SK-N-SH (cell line): ENCODE data around the gene SLC16A10. TPM values are rescaled to one million over a fixed set of nuclear protein-coding genes. Genes with fewer than 3 reads are reported as not detected.

Source experiments
- CTCF ChIA-PET: fragments of 300-600, 350-600 bp; formaldehyde crosslinking; extraction: SDS; loops from one replicate; lab custom pipeline; 2021; lab: Yijun Ruan, JAX
- POLR2A ChIA-PET: fragments of 350-600 bp; sonication (Branson Sonifier 250); formaldehyde crosslinking; extraction: SDS; loops from one replicate; lab custom pipeline; 2020; ENCODE audit warnings: antibody characterized with exemption, inconsistent platforms; lab: Yijun Ruan, JAX
- DNase-seq: peaks from one replicate; pipeline ENCODE4 v3.0.0; 2012
- H2AFZ ChIP-seq: fragments of 200-600 bp; sonication (generic); 2 replicates; pipeline ENCODE4 v1.8.1; 2016; ENCODE audit warnings: antibody characterized with exemption, mild to moderate bottlenecking, low read depth
- H3F3A ChIP-seq: fragments of 200-600 bp; sonication (generic); replicated peaks from 2 replicates; pipeline ENCODE3; 2016; ENCODE audit warnings: antibody characterized with exemption, mild to moderate bottlenecking; ENCODE audit not compliant: insufficient read depth
- H3K27ac ChIP-seq, 2 experiments: fragments of 200-500 bp in 1 of 2; fragments of 200-600 bp in 1 of 2; sonication (Bioruptor generic) in 1 of 2; sonication (generic), shearing (Covaris generic) in 1 of 2; 2 replicates each; pipeline versions ENCODE4 v1.5.1 to v1.6.1; 2014 to 2016; ENCODE audit warnings: low read depth in 2 of 2, inconsistent platforms in 1 of 2, low read length in 1 of 2, mild to moderate bottlenecking in 1 of 2, mixed read lengths in 1 of 2
- H3K27me3 ChIP-seq: fragments of 200-600 bp; sonication (generic), shearing (Covaris generic); 2 replicates; pipeline ENCODE4 v1.6.1; 2016; ENCODE audit warnings: mixed run types; ENCODE audit not compliant: insufficient read depth
- H3K36me3 ChIP-seq, 2 experiments: fragments of 200-500 bp in 1 of 2; fragments of 200-600 bp in 1 of 2; sonication (Bioruptor generic) in 1 of 2; sonication (generic) in 1 of 2; replicated peaks in 1 of 2; 2 replicates each; pipeline versions ENCODE3 to v1.5.1; 2014 to 2016; ENCODE audit warnings: low read length in 1 of 2, mild to moderate bottlenecking in 1 of 2; ENCODE audit not compliant: insufficient read depth in 2 of 2, control insufficient read depth in 1 of 2
- H3K4me1 ChIP-seq, 2 experiments: fragments of 200-500 bp in 1 of 2; fragments of 200-600 bp in 1 of 2; sonication (Bioruptor generic) in 1 of 2; sonication (generic), shearing (Covaris generic) in 1 of 2; 2 replicates each; pipeline versions ENCODE4 v1.5.1 to v1.6.1; 2014 to 2016; ENCODE audit warnings: low read depth in 1 of 2, low read length in 1 of 2, mixed run types in 1 of 2; ENCODE audit not compliant: insufficient read depth in 2 of 2, control insufficient read depth in 1 of 2
- H3K4me2 ChIP-seq: fragments of 200-600 bp; sonication (generic), shearing (Covaris generic); 2 replicates; pipeline ENCODE4 v1.6.1; 2017; ENCODE audit warnings: mixed run types
- H3K4me3 ChIP-seq, 2 experiments: fragments of 200-500 bp in 1 of 2; fragments of 200-600 bp in 1 of 2; sonication (Bioruptor generic) in 1 of 2; sonication (generic), shearing (Covaris generic) in 1 of 2; 2 replicates each; pipeline versions ENCODE4 v1.5.1 to v1.8.1; 2014 to 2016; ENCODE audit warnings: low read depth in 2 of 2, inconsistent platforms in 1 of 2, low read length in 1 of 2, mild to moderate bottlenecking in 1 of 2, mixed read lengths in 1 of 2, moderate library complexity in 1 of 2
- H3K79me2 ChIP-seq: fragments of 200-600 bp; sonication (generic); 2 replicates; pipeline ENCODE4 v1.8.1; 2017; ENCODE audit warnings: mild to moderate bottlenecking; ENCODE audit not compliant: insufficient read depth
- H3K9ac ChIP-seq: fragments of 200-600 bp; sonication (generic); 2 replicates; pipeline ENCODE4 v1.6.1; 2017; ENCODE audit warnings: mixed run types
- H3K9me2 ChIP-seq: fragments of 200-600 bp; sonication (generic); 2 replicates; pipeline ENCODE4 v1.6.1; 2017; ENCODE audit warnings: mixed run types
- H3K9me3 ChIP-seq: fragments of 200-600 bp; sonication (generic); 2 replicates; pipeline ENCODE4 v1.6.1; 2017; ENCODE audit warnings: mixed run types, mild to moderate bottlenecking, moderate library complexity
- H4K20me1 ChIP-seq: fragments of 200-600 bp; sonication (generic); 2 replicates; pipeline ENCODE4 v1.6.1; 2017; ENCODE audit warnings: mild to moderate bottlenecking, mixed run types; ENCODE audit not compliant: insufficient read depth
- CTCF ChIP-seq: fragments of 200-600 bp; sonication (generic); IDR thresholded peaks from 2 replicates; pipeline ENCODE4 v1.6.1; 2017; ENCODE audit warnings: antibody characterized with exemption, mild to moderate bottlenecking, moderate library complexity
- EP300 ChIP-seq, 2 experiments: IDR thresholded peaks; 2 replicates each; pipeline versions ENCODE4 v1.4.0 to v1.6.1; 2012; ENCODE audit warnings: borderline replicate concordance in 1 of 2, low read depth in 1 of 2, low read length in 1 of 2
- EZH2phosphoT487 ChIP-seq: fragments of 200-600 bp; sonication (generic); IDR thresholded peaks from 2 replicates; pipeline ENCODE4 v1.6.1; 2017; ENCODE audit warnings: low read depth, mixed run types, mild to moderate bottlenecking, antibody characterized with exemption, moderate library complexity, borderline replicate concordance
- FOXJ3 ChIP-seq: sonication (generic); formaldehyde crosslinking; IDR thresholded peaks from 2 replicates; pipeline ENCODE4 v1.5.1; 2020; ENCODE audit warnings: mild to moderate bottlenecking, missing genetic modification reagents
- FOXM1 ChIP-seq: IDR thresholded peaks from 2 replicates; pipeline ENCODE4 v1.4.0; 2012; ENCODE audit warnings: low read depth, mild to moderate bottlenecking
- GATA2 ChIP-seq: sonication (generic); formaldehyde crosslinking; IDR thresholded peaks from 2 replicates; pipeline ENCODE4 v1.5.0; 2020; ENCODE audit warnings: mild to moderate bottlenecking, missing genetic modification reagents
- JUND ChIP-seq: IDR thresholded peaks from 2 replicates; pipeline ENCODE4 v1.4.0; 2012
- MAX ChIP-seq: IDR thresholded peaks from 2 replicates; pipeline ENCODE4 v1.4.0; 2012; ENCODE audit warnings: low read depth
- MEF2A ChIP-seq: IDR thresholded peaks from 2 replicates; pipeline ENCODE4 v1.4.0; 2012; ENCODE audit warnings: low read depth, borderline replicate concordance
- MXI1 ChIP-seq: IDR thresholded peaks from 2 replicates; pipeline ENCODE4 v1.6.1; 2012; ENCODE audit warnings: mild to moderate bottlenecking, low read depth, low read length, improper control_type of control experiment
- NRF1 ChIP-seq: IDR thresholded peaks from 2 replicates; pipeline ENCODE4 v1.6.1; 2012; ENCODE audit warnings: low read depth, mild to moderate bottlenecking, low read length
- POLR2AphosphoS5 ChIP-seq: IDR thresholded peaks from 2 replicates; pipeline ENCODE4 v1.6.1; 2012; ENCODE audit warnings: low read depth, low read length
- RAD21 ChIP-seq: IDR thresholded peaks from 2 replicates; pipeline ENCODE4 v1.6.1; 2012; ENCODE audit warnings: mild to moderate bottlenecking, low read length
- RCOR1 ChIP-seq: fragments of 150-350 bp; IDR thresholded peaks from 2 replicates; pipeline ENCODE4 v1.6.1; 2017; ENCODE audit warnings: antibody characterized with exemption, low read length
- REST ChIP-seq: IDR thresholded peaks from 2 replicates; pipeline ENCODE4 v1.6.1; 2012; ENCODE audit warnings: mild to moderate bottlenecking, low read depth, low read length, moderate library complexity
- RFX5 ChIP-seq: IDR thresholded peaks from 2 replicates; pipeline ENCODE4 v1.6.1; 2012; ENCODE audit warnings: mild to moderate bottlenecking, improper control_type of control experiment, low read length
- RXRA ChIP-seq: IDR thresholded peaks from 2 replicates; pipeline ENCODE4 v1.4.0; 2012; ENCODE audit warnings: low read depth, mild to moderate bottlenecking, borderline replicate concordance
- SMC3 ChIP-seq: IDR thresholded peaks from 2 replicates; pipeline ENCODE4 v1.6.1; 2012; ENCODE audit warnings: low read depth, low read length, improper control_type of control experiment
- YY1 ChIP-seq: IDR thresholded peaks from 2 replicates; pipeline ENCODE4 v1.4.0; 2012; ENCODE audit warnings: low read depth, mild to moderate bottlenecking
- WGBS: methylation state at CpG from one replicate; pipeline ENCODE4 v1.1.6; 2017; ENCODE audit warnings: low lambda C conversion rate; 5-methylcytosine and 5-hydroxymethylcytosine counted together
- polyA plus RNA-seq, 3 experiments: library from polyadenylated mRNA; depleted of rRNA; stranded (reverse); fragments of >200 nt; gene quantifications; 2 replicates each; pipeline ENCODE4 v1.2.3, GENCODE V29; 2012
- TF ChIP-seq, protein P1 (sequence below): fragments of 150-350 bp; IDR thresholded peaks from 2 replicates; pipeline ENCODE4 v1.6.1; 2017; ENCODE audit warnings: antibody characterized with exemption, low read length, low read depth, borderline replicate concordance

SLC16A10 gene
- polyA plus RNA-seq, 1 of the 3 experiments (the other 2 are of a cell fraction), result 0.12 TPM

- Histone ChIP-seq H4K20me1 (no peaks in the 10 kb centered on the region), H2AFZ (no peak overlapping the region)
Observed at GRCh38 chr6:111228094-111228493, 140.8 kb downstream of the SLC16A10 start.

More at GRCh38 chr6:111228094-111228493, 140.8 kb downstream of the SLC16A10 start:
- no peak for DNase-seq
- POLR2A ChIA-PET, result no interaction called here
- Histone ChIP-seq H3K4me1 (no peaks in the 10 kb centered on the region), H3K9ac (no peak overlapping the region), H3K4me3 (no peak overlapping the region), H3K79me2 (no peaks in the 10 kb centered on the region), H3K36me3 (no peaks in the 10 kb centered on the region), H3K4me2 (no peak overlapping the region), H3K9me3 (no peaks in the 10 kb centered on the region), H3K27ac (0 out of 4 replicates have a peak overlapping the region, but pooled peaks of 1 of the 2 experiments have one; percentile 11), H3F3A (peaks cover 6% of the 10 kb centered on the region), H3K27me3 (no peaks in the 10 kb centered on the region), H3K9me2 (no peaks in the 10 kb centered on the region)
- CTCF ChIA-PET, result interaction anchor here (1.7 to 2.7 kb wide), 3 partner anchors 12 to 170 kb away, joined by 6 to 11 read pairs (median 9); no protein-coding TSS in a partner anchor
- WGBS, result 90% methylated on average over 2 of the region's 2 CpGs
- no peak for TF ChIP-seq RCOR1
- TF ChIP-seq SMC3, result no peak
- no peak for TF ChIP-seq FOXM1
- no peak for TF ChIP-seq EZH2phosphoT487
- TF ChIP-seq FOXJ3 (CRISPR knock-in tag), result no peak
- TF ChIP-seq CTCF, result no peak
- no peak for TF ChIP-seq MAX
- TF ChIP-seq, protein P1, sequence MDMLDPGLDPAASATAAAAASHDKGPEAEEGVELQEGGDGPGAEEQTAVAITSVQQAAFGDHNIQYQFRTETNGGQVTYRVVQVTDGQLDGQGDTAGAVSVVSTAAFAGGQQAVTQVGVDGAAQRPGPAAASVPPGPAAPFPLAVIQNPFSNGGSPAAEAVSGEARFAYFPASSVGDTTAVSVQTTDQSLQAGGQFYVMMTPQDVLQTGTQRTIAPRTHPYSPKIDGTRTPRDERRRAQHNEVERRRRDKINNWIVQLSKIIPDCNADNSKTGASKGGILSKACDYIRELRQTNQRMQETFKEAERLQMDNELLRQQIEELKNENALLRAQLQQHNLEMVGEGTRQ, result no peak
- TF ChIP-seq RAD21, result no peak
- TF ChIP-seq REST, result no peak
- TF ChIP-seq GATA2, result no peak
- no peak for TF ChIP-seq NRF1
- no peak for TF ChIP-seq RXRA
- no peak for TF ChIP-seq RFX5
- TF ChIP-seq EP300 (IDR thresholded peaks at IDR 0.05; ENCODE audit: borderline replicate concordance in 1 of 2, low read depth in 1 of 2, low read length in 1 of 2), result no peak
- TF ChIP-seq JUND, result no peak
- no peak for TF ChIP-seq YY1
- TF ChIP-seq MEF2A, result no peak
- TF ChIP-seq POLR2AphosphoS5, result no peak
- TF ChIP-seq MXI1, result no peak
